NCI-H2029 treated with DMSO at 0.1 percent for 48 hours (cell line): ENCODE results near the gene TCEAL5.
"Not testable (repeated sequence)": the region's sequence is repeated elsewhere in the genome, so short reads cannot be mapped to it uniquely, and the experiment has no call there.

Experiments
- DNase-seq: peaks from one replicate; lab custom pipeline; 2025; lab: John Stamatoyannopoulos, UW

TCEAL5 gene

GRCh38 chrX:103276581-103277002, at the start of gene TCEAL5:
Gene TCEAL5 (minus strand): TSS chrX:103276750. CDS start chrX:103274563, 2,187 bp downstream.
- DNase-seq: no peak

- DNase-seq: no peak
Observed at GRCh38 chrX:103311399-103311780, 34.8 kb upstream of the TCEAL5 start.

GRCh38 chrX:103310555-103311398, 34.2 kb upstream of the TCEAL5 start, which contains the start of gene BEX2:
Gene BEX2 (minus strand): TSS chrX:103310990. CDS start chrX:103309976, 1,014 bp downstream.
- DNase-seq: peak; percentile 14

- no peak for DNase-seq
Observed at GRCh38 chrX:103309860-103310554, 33.5 kb upstream of the TCEAL5 start.

GRCh38 chrX:103305666-103306065, 29.1 kb upstream of the TCEAL5 start:
- not testable (repeated sequence) for DNase-seq

DNA sequence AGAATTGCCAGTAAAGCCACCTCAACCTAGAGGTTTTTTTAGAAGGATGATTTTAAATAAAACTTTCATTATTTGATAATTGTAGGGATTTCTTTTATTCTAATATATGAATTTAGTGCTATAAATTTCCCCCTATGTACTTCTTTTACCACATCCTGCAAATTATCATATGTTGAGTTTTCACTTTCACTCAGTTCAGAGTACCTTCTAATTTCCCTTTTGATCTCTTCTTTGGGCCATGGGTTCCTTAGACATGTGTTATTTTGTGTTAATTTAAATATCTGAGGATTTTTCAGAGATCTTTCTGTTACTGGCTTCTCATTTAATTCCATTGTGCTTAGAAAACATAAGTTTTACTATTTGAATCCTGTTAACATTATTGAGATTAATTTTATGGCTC, 28.2 kb upstream of the TCEAL5 start:
- no peak for DNase-seq

- DNase-seq: no peak
Observed at GRCh38 chrX:103293118-103293517, 16.6 kb upstream of the TCEAL5 start.

- no peak for DNase-seq
Observed at GRCh38 chrX:103279624-103280023, 3.1 kb upstream of the TCEAL5 start.

DNA sequence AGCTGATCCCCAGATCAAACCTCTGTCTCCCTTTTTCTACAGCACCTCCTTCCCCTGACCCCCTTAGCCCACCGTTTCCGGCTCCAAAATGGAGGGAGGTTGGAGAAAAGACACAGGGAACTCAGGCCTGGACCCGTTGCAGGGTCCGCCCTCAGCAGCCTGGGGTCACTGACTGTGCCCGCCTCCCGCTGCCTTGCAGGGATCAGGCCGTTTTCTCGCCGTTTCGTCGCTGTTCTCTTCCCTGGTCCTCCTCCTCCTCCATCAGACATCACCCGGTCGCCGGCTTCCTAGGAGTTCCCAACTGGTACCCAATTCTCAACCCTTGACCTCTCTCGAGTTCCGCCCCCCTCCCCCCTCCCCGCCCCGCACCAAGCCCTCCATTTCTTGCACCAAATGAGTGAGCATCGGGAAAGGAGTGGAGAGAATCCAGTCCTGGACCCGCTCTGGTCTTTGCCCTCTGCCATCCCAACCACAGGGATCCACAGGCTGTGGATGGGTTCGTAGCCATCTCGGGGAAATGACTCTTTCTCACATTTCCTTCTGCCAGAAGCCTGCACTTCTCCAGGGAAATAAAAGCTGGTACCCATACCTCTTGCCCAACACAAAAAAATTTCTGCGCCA, 493 bp downstream of the TCEAL5 start:
- DNase-seq: no peak

DNA sequence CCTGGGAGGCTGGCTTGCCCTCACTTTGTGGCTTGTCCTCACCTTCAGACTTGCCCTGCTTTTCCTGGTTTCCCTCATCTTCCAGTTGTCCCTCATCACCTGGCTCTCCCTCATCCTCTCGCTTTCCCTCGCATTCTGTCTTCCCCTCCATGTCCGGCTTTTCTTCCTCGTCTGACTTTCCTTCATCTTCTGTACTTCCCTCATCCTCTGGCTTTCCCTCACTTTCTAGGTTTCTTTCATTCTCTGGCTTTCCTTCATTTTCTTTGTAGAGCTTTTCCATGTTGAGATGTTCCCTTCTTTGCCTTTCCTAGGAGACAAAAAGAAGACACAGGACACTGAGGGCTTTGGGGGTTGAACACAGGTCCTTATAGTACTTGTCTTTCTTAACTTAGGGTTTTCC, 2.3 kb downstream of the TCEAL5 start:
- no peak for DNase-seq

- DNase-seq: no peak
Observed at GRCh38 chrX:103258275-103258674, 18.3 kb downstream of the TCEAL5 start.

DNA sequence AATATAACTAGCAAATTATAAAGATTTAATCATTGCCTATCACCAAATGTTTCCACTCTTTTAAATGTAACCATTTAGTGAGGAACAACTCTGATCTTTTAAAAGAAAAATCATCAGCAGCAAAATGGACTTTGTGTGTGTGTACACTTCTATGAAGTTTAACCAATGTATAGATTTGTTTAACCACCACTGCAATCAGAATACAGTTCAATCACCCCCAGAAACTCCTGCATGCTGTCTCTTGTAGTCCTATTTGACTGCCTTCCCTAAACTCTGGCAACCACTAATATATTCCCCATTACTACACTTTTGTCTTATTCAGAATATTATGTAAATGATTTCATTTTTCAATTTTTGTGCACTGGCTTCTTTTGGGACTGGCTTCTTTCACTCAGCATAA, 19.9 kb downstream of the TCEAL5 start:
- DNase-seq: no peak

DNA sequence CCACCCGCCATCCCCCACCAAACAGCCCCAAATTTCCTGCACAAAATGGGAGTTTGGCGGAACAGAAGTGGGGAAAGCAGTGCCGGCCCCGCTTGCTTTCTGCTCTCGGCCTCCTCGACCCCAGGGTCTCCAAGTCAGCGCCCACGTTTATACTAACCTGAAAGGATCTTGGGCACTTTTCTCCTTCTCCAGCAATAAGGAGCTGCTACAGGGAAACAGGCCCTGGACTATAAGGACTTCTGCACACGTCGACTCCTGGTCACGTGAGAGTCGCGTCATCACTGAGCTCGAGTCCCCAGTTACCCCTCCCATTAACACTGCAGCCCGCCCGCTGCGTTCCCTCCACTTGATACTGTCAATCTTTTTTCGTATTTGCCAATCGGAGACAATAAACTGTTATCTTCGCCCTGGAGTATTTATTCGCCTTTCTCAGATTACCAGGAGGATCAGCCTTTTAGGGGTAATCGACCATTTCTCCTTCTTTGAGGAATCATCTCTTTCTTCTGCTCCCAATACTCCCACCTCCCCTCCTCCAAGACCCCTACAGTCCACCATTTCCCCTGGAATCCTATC, 21.5 kb downstream of the TCEAL5 start, which contains the start of gene TCEAL8:
Gene TCEAL8 (minus strand): TSS at position 235 of the 573 bp plus-strand sequence. CDS start 1,176 bp downstream, outside the sequence.
- peak; percentile 51 for DNase-seq

GRCh38 chrX:103254171-103254824, 22.3 kb downstream of the TCEAL5 start:
- DNase-seq: peak; percentile 30

- no peak for DNase-seq
Observed at GRCh38 chrX:103253608-103254007, 22.9 kb downstream of the TCEAL5 start.

DNA sequence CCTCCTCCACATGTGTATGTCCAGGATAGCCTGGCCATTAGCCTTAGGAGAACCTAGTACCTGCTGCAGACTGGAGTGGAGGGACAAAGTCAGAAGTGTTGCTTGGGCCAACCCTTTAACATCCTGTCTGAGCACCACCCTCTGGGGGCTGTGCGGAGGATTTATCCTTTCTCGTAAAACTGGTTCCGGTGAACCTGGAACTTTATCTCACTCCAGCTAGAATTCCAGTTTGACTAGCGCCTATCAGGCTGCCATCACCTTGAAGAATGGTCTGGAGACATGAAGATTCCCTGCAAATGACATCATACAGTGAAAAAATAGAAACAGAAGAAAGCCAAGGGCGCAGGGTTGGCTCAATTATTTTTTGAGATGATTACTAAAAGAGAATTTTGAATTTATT, 25.6 kb downstream of the TCEAL5 start:
- no peak for DNase-seq

DNA sequence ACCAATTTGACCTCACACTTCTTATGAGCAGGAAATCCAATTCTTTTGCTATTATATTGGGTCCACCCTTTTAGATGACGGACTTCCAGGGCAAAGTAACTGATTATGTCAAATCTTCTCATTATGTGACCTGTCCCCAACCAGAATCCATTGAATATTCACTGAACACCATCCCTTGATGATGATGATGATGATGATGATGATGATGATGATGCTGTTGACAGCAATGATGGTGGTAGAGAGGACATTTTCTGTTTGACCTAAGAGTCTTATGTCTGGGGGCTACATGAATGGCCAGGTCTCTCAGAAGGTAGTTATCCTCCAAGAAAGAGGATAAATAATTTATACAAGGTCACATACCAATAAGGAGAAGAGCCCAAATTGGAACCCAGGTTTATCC, 26.7 kb downstream of the TCEAL5 start:
- DNase-seq: no peak

DNA sequence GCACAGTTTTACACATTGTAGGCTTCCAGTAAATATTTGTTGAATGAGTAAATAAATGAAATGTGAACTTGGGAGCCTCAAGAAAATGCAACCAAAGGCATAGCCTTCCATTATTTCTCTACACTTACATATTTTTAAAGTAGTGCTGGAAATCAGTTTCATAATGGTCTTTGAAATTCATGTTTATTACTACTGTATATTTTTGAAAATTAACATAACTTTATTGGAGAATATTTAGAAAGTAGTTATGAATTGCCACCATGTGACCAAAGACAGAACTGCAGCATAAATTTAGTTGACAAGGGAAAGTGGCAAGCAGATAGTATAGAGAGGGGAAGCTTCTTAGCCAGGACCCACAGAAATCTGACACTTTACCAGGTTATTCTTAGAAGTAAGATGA, 28.0 kb downstream of the TCEAL5 start:
- DNase-seq: peak; percentile 8

- DNase-seq: no peak
Observed at GRCh38 chrX:103240155-103240554, 36.4 kb downstream of the TCEAL5 start.

DNA sequence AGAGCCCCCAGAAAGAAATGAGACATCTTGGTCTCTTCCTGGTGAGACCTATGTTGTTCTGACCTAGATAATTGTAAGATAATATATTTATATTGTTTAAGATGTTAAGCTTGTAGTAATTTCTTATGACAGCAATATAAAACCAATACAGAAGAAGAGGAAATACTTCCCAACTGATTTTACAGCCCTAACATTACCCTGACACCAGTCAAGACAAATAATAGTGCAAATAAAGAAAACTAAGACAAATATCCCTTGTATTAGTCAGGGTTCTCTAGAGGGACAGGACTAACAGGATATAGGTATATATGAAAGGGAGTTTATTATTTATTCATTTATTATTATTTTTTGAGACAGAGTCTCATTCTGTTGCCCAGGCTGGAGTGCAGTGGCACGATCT, 40.3 kb downstream of the TCEAL5 start:
- DNase-seq: no peak

DNA sequence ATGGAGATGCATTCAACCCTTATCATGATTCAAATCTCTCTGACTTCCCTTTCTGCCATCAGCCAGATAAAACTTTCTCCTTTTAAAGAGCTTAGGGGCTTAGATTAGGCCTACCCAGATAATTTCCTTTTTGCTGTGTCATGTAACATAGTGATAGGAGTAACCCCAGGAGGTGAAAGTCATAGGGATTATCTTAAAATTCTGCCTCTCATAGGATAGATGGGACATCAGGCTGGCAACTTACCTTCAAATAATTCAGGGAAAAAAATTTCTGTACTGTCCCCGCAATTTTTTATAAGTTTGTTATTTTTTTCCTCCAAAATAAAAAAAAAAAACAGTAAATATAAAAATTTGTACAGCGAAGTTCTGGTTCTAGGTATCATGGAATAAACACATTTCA, 40.9 kb downstream of the TCEAL5 start:
- not testable (repeated sequence) for DNase-seq

- DNase-seq: no peak
Observed at GRCh38 chrX:103234869-103235268, 41.7 kb downstream of the TCEAL5 start.
